Suprapubic skin (tissue), 4 donors: ENCODE results near the gene LRRC28.

Experiments
- EP300 ChIP-seq: sonication (generic); formaldehyde crosslinking; IDR thresholded peaks from one replicate; pipeline ENCODE4 v1.6.1; 2017; ENCODE audit warnings: antibody characterized with exemption
- POLR2AphosphoS5 ChIP-seq, 3 donors: sonication (generic); formaldehyde crosslinking; IDR thresholded peaks; one replicate each; pipeline ENCODE4 v1.6.1; 2017; ENCODE audit warnings: antibody characterized with exemption in 3 of 3

GRCh38 chr15:99344639-99345038 lies 93.4 kb downstream of the LRRC28 start:
- TF ChIP-seq POLR2AphosphoS5 (IDR thresholded peaks at IDR 0.05) (no peak), EP300 (no peak)
